ENCODE data around the gene PRSS36. TPM values are rescaled to one million over a fixed set of nuclear protein-coding genes. Genes with fewer than 3 reads are reported as not detected.

Gene PRSS36
- total RNA-seq, 1 donor from 2014 or later = 1.3 TPM

DNA sequence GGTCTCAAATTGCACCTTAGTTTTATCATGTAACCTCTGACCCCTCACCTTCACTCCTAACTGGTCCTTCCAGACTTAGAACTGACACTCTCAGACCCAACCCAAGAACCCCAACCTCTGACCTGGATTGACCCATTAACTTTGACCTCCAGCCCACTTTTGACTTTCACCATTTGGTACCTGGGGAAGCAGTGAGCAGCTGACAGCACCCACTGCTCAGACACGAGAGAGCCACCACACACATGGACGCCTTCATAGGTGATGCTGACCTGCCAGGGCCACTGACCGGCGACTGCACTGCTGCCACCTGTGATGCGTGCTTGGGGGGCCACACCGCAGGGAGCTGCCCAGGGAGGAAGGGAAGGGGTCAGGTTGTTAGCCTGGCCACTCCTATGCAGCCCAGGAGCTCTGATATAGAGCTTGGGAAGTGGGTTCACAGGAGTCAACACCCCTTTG lies 16.8 kb downstream of the PRSS36 start:
- no peak for DNase-seq (ENCODE audit: low read depth)
- TF ChIP-seq, protein P1, sequence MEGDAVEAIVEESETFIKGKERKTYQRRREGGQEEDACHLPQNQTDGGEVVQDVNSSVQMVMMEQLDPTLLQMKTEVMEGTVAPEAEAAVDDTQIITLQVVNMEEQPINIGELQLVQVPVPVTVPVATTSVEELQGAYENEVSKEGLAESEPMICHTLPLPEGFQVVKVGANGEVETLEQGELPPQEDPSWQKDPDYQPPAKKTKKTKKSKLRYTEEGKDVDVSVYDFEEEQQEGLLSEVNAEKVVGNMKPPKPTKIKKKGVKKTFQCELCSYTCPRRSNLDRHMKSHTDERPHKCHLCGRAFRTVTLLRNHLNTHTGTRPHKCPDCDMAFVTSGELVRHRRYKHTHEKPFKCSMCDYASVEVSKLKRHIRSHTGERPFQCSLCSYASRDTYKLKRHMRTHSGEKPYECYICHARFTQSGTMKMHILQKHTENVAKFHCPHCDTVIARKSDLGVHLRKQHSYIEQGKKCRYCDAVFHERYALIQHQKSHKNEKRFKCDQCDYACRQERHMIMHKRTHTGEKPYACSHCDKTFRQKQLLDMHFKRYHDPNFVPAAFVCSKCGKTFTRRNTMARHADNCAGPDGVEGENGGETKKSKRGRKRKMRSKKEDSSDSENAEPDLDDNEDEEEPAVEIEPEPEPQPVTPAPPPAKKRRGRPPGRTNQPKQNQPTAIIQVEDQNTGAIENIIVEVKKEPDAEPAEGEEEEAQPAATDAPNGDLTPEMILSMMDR (conservative IDR thresholded peaks at IDR 0.05; ENCODE audit: low read depth, low read length) = no peak
- no peak overlapping the region for H3K4me3 ChIP-seq (ENCODE audit: low read depth, low read length)

DNA sequence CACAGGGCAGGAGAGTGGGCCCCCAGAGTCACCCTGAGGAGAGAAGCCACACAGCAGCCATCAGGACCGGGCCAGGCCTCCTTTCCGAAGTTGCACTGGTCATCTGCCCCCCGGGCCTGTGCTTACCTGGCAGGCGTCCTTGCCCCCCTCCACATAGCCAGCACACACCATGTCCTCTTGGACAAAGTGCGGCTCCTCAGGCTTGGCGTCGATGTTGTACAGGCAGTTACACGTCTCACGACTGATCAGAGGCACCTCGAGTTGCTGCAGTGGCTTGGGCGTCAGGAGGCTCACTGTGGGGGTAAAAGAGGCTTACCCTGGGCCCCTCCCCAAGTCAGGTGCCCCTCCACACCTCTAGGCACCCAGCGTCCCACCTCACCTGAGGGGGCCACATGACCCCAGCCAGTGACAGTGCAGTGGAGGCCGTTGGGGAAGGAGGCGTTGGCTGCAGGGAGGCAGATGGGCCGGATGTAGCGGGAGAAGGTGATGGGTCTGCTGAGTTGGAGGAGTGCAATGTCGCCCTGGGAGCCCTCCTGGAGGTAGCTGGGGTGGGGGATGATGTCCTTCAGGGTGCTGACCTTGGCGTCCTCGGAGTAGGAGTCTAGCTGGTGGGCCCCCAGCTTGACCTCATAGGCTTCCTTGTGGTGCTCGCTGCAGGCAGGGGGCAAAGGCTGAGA lies 17.4 kb downstream of the PRSS36 start:
- no peak overlapping the region for H3K4me3 ChIP-seq (ENCODE audit: low read depth, low read length)
- TF ChIP-seq, protein P1 (conservative IDR thresholded peaks at IDR 0.05; ENCODE audit: low read depth, low read length) = no peak
- no peak for DNase-seq (ENCODE audit: low read depth)

DNA sequence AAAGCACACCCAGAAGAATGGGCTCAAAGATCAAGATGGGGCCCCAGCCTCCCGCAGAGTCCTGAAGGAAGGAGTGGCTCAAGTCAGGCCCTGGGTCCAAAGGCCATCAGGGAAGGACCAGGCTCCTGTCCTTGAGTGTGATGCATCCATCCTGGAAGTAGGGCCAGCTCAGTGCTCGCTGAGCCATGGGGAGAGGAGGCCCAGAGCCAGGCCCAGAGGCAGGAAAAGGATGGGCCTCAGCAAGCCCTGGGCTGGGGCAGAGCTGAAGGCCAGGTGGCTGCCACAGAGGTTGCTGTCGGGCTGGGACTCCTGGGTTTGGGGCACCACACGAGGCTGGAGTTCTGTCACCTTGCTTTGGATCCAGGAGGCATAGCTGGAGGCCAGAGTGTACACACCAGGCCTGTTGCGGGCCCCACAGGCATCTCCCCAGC lies 18.0 kb downstream of the PRSS36 start:
- TF ChIP-seq, protein P1 (conservative IDR thresholded peaks at IDR 0.05; ENCODE audit: low read depth, low read length) = no peak
- no peak overlapping the region for H3K4me3 ChIP-seq (ENCODE audit: low read depth, low read length)
- no peak for DNase-seq (ENCODE audit: low read depth)

DNA sequence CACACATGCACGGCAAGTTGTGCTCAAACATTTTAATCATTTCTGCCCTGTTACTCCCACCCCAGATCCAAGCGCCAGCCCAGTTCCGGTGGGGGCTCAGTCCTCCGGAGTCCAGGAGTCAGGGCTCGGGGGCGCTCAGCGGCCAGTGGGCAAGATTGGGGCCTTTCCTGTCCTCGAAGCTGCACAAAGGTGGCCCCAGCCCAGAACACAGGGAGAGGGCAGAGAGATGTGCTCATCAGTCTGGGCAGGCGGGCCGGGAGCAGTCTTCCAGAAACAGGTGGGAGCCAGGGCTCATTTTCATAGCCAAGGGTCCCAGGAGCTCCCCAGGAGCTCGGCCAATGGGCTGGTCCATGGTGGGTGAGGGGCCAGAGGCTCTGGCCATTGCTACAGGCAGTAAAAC lies 18.4 kb downstream of the PRSS36 start:
- TF ChIP-seq, protein P1 (conservative IDR thresholded peaks at IDR 0.05; ENCODE audit: low read depth, low read length) = no peak
- no peak overlapping the region for H3K4me3 ChIP-seq (ENCODE audit: low read depth, low read length)
- DNase-seq (ENCODE audit: low read depth) = no peak

DNA sequence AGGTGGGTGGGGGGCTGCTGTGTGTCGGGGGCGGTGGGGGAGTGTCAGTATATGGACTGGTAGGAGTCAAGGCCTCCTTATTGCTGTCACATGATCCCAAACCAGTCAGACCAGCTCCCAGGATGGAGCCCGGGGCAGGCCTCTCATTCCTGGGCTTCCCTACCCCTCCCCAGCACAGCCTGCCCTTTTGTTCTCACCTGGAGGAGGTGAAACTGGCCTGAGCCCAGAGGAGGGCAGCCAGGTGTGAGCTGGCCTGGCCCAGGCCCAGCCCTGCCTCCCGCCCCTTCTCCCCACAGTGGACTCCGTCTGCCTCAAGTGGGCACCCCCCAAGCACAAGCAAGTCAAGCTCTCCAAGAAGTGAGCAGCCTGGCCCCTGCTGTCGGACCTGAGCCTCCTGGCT lies 19.0 kb downstream of the PRSS36 start:
- no peak for DNase-seq (ENCODE audit: low read depth)
- no peak overlapping the region for H3K4me3 ChIP-seq (ENCODE audit: low read depth, low read length)

DNA sequence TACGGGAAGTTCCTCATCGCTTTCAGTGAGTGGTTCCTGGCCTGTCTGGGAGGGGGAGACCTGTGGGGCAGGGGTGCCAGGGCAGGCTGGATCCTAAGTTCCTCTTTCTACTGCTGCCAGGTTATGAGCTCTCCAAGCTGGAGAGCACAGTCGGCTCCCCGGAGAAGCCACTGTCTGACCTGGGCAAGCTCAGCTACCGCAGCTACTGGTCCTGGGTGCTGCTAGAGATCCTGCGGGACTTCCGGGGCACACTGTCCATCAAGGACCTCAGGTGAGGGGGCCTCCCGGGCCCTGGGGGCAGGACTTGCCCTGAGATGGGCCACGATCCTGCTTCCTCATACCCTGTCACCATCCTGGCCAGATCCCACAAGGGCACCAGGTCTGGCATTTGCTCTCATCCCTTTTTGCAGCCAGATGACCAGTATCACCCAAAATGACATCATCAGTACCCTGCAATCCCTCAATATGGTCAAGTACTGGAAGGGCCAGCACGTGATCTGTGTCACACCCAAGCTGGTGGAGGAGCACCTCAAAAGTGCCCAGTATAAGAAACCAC lies 19.5 kb downstream of the PRSS36 start:
- TF ChIP-seq, protein P1 (conservative IDR thresholded peaks at IDR 0.05; ENCODE audit: low read depth, low read length) = no peak
- no peak overlapping the region for H3K4me3 ChIP-seq (ENCODE audit: low read depth, low read length)
- DNase-seq (ENCODE audit: low read depth) = no peak

More for the DNA sequence above, 19.0 kb downstream of the PRSS36 start:
- TF ChIP-seq, protein P1 (conservative IDR thresholded peaks at IDR 0.05; ENCODE audit: low read depth, low read length) = no peak

Measured in epithelial cell of proximal tubule (primary cell).